Dendritic cell treated with granulocyte-macrophage colony-stimulating factor and Interleukin-4, amounts not matched to agents 40 ng/mL and 50 ng/mL, for 4 days (primary cell): Measurements from ENCODE around the gene CCDC68.

Experiments
- H3K27ac Mint-ChIP-seq: one replicate; pipeline ENCODE4 v1.8.0; 2022; ENCODE audit warnings: mild to moderate bottlenecking, mixed read lengths
- H3K27me3 Mint-ChIP-seq: one replicate; pipeline ENCODE4 v1.8.0; 2022; ENCODE audit warnings: mild to moderate bottlenecking, mixed read lengths
- H3K36me3 Mint-ChIP-seq: one replicate; pipeline ENCODE4 v1.8.0; 2022; ENCODE audit warnings: low read depth, mixed read lengths
- H3K4me1 Mint-ChIP-seq: one replicate; pipeline ENCODE4 v1.8.0; 2022; ENCODE audit warnings: low read depth, mixed read lengths
- H3K4me3 Mint-ChIP-seq: one replicate; pipeline ENCODE4 v1.8.0; 2022; ENCODE audit warnings: mild to moderate bottlenecking, moderate library complexity, mixed read lengths
- H3K9me3 Mint-ChIP-seq: one replicate; pipeline ENCODE4 v1.8.0; 2022; ENCODE audit warnings: mixed read lengths
- intact Hi-C: fragments of 100-400 bp; cut with micrococcal nuclease; formaldehyde crosslinking; loops from one replicate; pipeline ENCODE4 v1.15.0; 2022

The CCDC68 gene

DNA sequence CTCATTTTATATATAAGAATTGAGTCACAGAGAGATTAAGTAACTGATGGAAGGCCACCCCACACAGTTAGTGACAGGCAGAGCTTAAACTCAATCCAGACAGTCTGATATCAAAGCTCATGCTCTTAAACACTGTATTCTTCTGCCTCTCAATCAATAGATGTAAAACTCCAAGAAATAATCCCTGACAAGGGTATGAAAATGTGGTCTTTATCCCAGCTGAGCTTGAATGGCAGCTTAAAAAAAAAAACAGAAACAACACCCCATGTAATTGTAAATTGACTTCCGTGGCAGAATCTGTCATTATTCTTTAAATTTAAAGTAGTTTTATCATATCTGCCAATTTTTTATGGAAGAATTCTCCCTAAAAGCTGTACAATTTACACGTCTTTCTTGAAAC, 70.9 kb downstream of the CCDC68 start:
- H3K4me1 Mint-ChIP-seq = no peaks in the 10 kb centered on the region
- H3K36me3 Mint-ChIP-seq = no peaks in the 10 kb centered on the region
- no peaks in the 10 kb centered on the region for H3K27me3 Mint-ChIP-seq
- no peak overlapping the region for H3K27ac Mint-ChIP-seq
- H3K9me3 Mint-ChIP-seq = no peaks in the 10 kb centered on the region
- intact Hi-C loops = no loop called here
- no peak overlapping the region for H3K4me3 Mint-ChIP-seq

DNA sequence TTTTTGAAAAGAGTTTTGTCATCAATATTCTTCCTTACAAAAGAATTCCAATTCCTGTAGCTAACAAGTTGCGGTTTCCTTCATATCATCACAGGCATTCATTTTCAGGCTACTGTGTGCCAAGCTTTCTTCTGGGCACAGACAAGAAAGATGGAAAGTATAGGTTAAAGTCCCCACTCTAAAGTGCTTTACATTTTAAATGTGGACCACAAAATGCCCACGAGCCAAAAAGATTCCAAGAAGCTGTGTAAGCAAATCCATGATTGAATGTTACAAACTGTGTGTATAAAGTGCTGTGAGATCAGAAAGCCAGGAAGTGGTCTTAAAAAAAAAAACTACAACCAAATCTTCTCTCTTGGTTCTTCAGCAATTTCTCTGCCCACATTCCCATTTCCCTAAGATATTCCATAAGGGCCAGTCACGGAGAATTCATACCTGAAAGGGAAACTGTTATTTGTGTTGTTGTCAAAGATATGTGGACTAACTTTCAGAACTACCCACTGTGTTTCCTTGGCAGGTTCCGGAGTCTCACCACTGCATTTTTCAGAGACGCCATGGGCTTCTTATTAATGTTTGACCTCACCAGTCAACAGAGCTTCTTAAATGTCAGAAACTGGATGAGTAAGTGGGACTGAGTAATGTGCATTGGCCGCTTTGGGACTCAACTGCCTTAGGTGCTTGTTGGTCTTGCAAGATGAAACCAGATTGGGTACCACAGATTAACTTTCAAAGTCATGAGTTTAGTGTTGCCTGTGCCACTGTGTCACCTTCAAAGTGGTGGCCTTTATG, 75.3 kb downstream of the CCDC68 start:
- no peaks in the 10 kb centered on the region for H3K36me3 Mint-ChIP-seq
- intact Hi-C loops = no loop called here
- no peak overlapping the region for H3K4me3 Mint-ChIP-seq
- H3K4me1 Mint-ChIP-seq = no peaks in the 10 kb centered on the region
- no peak overlapping the region for H3K27ac Mint-ChIP-seq
- no peaks in the 10 kb centered on the region for H3K27me3 Mint-ChIP-seq
- no peaks in the 10 kb centered on the region for H3K9me3 Mint-ChIP-seq

DNA sequence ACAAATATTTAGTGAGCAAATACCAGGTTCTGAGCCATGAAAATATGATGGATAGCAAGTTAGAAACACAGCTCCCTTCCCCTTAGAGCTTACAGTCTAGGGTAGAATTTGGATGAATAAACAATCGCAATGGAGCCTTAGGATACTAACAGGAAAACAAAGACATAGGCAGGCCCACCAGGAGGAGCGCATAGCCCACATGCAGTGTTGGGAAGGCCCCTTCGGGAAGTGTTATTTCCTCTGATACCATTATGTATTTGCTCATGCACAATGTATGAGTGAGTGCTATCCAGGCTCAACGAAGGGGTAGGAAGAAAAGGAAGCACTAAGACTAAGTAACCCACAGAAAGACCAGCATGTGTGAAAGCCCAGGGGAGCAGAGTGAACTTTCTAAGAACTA, 76.9 kb downstream of the CCDC68 start:
- Mint-ChIP-seq H3K27me3 (no peaks in the 10 kb centered on the region), H3K9me3 (no peaks in the 10 kb centered on the region)

DNA sequence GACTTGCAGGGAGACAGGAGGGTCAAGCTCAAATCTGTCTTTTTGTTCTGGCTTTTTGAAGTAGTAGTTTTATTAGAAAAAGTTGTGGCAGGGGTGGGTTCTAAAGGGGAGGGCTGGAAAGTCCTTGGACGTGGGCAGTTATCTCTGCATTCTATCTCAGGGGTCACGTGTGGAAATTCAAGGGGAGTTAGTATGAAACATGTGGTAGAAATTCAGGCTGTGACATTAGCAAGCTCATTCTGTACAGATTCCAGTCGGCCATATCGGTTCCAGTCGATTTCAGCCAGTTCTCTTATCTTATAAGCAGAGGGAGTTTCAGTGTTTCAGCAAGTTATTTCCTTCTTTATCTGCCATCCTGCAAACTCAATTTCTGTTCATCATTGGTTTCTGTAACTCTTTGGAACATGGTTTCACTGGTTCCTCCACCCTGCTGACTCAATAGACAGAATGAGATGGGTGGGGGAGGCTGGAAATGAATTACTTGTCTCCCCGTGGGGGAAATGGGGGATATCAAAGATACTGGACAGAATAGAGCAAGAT, 78.0 kb downstream of the CCDC68 start:
- H3K36me3 Mint-ChIP-seq = no peaks in the 10 kb centered on the region
- H3K9me3 Mint-ChIP-seq = no peaks in the 10 kb centered on the region

More for the DNA sequence above, 76.9 kb downstream of the CCDC68 start:
- intact Hi-C loops = no loop called here
- no peak overlapping the region for H3K4me3 Mint-ChIP-seq
- no peak overlapping the region for H3K27ac Mint-ChIP-seq
- no peaks in the 10 kb centered on the region for H3K4me1 Mint-ChIP-seq
- no peaks in the 10 kb centered on the region for H3K36me3 Mint-ChIP-seq

DNA sequence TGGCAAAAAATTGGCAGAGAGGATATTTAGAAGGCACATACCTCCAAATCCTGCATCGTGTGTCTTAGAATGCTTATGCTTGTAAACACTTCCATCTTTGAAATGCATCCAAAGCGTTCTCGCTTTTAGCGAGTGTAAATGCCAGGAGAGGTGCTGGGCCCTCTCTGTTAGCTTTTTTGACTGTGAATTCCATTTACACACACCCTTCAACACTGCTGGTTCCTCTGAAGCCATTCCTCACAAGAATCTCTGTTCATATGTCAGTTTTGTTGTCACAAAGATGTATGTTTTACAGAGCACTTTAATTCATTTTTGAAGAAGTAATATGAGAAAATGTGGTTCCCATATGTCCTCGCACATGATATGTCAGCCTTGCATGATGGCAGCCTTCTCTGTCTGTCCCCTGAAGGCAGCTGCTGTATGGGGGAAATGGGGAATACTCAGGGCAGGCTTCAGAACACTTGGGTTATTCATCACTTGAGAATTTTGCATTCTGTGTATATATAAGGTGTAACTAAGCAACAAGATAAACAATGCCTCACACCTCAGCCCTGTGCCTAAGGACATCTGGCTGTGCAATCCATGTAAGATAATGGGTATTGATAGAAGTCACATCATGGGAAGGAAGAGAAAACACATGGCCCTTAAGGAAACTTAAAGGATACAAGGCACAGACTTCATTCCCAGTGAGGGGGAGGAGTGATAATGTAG, 78.7 kb downstream of the CCDC68 start:
- Mint-ChIP-seq H3K4me1 (no peaks in the 10 kb centered on the region), H3K9me3 (no peaks in the 10 kb centered on the region), H3K36me3 (no peaks in the 10 kb centered on the region), H3K27me3 (no peaks in the 10 kb centered on the region), H3K4me3 (no peak overlapping the region), H3K27ac (no peak overlapping the region)
- intact Hi-C loops = no loop called here

More for the DNA sequence above, 78.0 kb downstream of the CCDC68 start:
- Mint-ChIP-seq H3K27me3 (no peaks in the 10 kb centered on the region), H3K4me3 (no peak overlapping the region), H3K4me1 (no peaks in the 10 kb centered on the region), H3K27ac (no peak overlapping the region)
- intact Hi-C loops = no loop called here

DNA sequence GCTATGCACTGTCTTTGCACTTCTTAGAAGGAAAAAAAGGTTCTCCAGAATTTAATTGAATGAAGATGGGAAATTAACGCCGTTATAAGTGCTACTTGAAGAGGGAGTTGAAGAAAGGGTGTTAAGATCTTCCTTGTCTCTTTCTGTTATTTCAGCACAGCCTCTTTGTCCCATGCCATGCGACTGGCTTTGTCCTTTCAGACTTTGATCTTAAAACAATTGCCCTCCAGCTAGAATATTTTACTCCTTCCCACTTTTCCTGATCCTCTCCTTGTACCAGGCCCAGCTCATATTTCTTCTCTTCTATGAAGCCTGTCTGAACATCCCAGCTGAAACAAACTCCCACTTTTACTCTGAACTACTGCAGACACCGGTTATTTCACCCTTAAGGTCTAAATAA, 79.6 kb downstream of the CCDC68 start:
- intact Hi-C loops = no loop called here
- no peak overlapping the region for H3K4me3 Mint-ChIP-seq
- H3K36me3 Mint-ChIP-seq = no peaks in the 10 kb centered on the region
- no peaks in the 10 kb centered on the region for H3K27me3 Mint-ChIP-seq
- no peak overlapping the region for H3K27ac Mint-ChIP-seq
- H3K4me1 Mint-ChIP-seq = no peaks in the 10 kb centered on the region
- no peaks in the 10 kb centered on the region for H3K9me3 Mint-ChIP-seq

DNA sequence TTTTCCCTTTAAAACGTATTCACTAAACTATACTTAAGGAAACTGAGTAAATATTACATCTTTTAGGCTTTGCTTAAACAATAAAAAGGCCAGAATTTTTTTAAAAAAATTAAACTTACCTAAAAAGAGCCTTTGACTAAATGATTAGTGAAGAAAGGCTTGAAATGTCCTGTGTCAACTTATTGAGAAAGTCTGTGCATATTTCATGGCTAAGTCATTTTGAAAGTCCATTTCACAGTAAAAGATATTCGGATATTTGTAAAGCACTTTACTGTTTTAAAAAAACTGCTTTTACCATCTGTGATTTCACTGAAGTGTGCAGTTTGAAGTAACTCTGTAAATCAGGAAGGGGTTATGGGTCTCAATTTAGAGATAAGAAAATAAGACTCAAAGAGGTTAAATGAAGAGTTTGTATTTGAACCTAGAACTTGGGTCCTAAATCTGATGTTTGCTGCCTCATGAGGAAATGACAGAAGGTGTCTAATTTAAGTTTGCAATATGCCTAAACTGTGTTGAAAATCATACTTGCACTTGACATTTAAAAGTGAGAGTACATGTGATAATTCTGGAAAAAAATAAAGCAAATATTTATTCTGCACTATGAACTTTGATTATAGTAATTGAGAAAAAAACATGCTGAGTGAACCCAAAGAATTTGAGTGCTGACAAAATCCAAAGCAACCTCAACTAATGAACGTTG, 80.5 kb downstream of the CCDC68 start:
- no peaks in the 10 kb centered on the region for H3K36me3 Mint-ChIP-seq
- no peaks in the 10 kb centered on the region for H3K27me3 Mint-ChIP-seq
- H3K27ac Mint-ChIP-seq = no peak overlapping the region
- H3K4me3 Mint-ChIP-seq = no peak overlapping the region
- no peaks in the 10 kb centered on the region for H3K4me1 Mint-ChIP-seq
- intact Hi-C loops = no loop called here
- H3K9me3 Mint-ChIP-seq = no peaks in the 10 kb centered on the region

DNA sequence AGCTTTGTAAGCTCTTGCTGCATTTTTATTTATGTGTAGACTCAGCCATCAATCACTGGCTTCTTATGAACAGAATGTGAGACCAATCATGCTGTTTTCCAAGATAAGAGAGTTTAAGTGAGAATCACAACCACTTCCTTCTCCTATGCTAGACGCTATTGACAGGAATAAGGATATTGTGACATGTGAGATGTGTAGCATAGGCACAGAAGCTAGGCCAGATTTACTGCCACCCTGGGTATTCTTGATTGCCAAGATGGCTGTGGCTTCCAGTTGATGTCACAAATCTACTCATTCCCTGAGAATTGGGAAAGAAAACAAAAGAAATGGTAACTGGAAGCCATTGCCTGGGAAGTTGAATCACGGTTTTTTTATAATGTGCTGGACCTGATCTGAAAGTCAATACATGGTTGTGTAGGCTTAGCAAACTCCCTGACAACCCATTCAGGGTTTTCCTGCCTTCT, 81.1 kb downstream of the CCDC68 start:
- no peaks in the 10 kb centered on the region for H3K27me3 Mint-ChIP-seq
- no peak overlapping the region for H3K27ac Mint-ChIP-seq
- no peak overlapping the region for H3K4me3 Mint-ChIP-seq
- no peaks in the 10 kb centered on the region for H3K36me3 Mint-ChIP-seq
- intact Hi-C loops = no loop called here
- H3K9me3 Mint-ChIP-seq = no peaks in the 10 kb centered on the region
- no peaks in the 10 kb centered on the region for H3K4me1 Mint-ChIP-seq

DNA sequence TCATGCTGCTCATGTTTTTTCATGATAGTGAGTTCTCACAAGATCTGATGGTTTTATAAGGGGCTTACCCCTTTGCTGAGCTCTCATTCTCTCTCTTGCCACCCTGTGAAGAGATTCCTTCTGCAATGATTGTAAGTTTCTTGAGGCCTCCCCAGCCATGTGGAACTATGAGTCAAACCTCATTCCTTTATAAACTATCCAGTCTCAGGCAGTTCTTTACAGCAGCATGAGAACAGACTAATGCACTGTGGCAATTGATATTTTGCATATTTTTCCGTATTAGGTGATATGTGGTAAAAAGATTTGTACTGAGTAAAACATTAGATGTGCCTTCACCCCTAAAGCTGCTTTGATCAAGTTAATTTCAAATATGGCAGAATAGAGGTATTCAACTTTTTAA, 82.2 kb downstream of the CCDC68 start:
- Mint-ChIP-seq H3K4me1 (no peaks in the 10 kb centered on the region), H3K9me3 (no peaks in the 10 kb centered on the region), H3K27me3 (no peaks in the 10 kb centered on the region), H3K4me3 (no peak overlapping the region), H3K27ac (no peak overlapping the region), H3K36me3 (no peaks in the 10 kb centered on the region)
- intact Hi-C loops = no loop called here

DNA sequence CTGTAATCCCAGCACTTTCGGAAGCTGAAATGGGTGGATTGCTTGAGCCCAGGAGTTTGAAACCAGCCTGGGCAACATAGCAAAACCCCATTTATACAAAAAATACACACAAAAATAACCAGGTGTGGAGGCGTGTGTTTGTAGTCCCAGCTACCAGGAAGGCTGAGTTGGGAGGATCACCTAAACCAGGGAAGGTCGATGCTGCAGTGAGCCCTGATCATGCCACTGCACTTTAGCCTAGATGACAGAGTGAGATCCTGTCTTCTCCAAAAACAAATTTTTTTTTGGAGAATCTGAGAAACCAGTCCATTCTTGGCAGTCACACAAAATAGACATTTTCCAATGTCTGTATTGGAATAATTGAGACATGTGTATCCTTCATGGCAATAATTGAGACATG, 84.2 kb downstream of the CCDC68 start:
- H3K27me3 Mint-ChIP-seq = no peaks in the 10 kb centered on the region
- H3K9me3 Mint-ChIP-seq = no peaks in the 10 kb centered on the region
- no peaks in the 10 kb centered on the region for H3K4me1 Mint-ChIP-seq
- no peak overlapping the region for H3K27ac Mint-ChIP-seq
- intact Hi-C loops = no loop called here
- H3K36me3 Mint-ChIP-seq = no peaks in the 10 kb centered on the region
- no peak overlapping the region for H3K4me3 Mint-ChIP-seq

DNA sequence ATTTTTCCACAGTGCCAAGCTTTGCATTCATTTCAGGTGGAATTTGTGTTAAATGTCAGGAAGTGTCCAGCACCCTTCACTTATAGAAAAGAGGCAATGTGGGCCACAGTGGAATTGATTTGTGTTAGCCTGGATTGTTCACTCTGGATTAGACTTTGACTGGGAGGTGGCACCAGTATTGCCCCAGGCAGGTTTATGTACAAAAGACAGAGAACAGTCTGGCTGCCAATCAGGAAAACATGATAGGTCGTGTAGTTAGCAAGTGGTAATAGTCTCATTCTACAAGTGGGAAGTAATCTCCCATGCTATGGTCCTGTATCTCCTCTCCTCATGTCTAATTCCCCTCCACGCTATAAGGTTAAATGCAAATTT, 85.4 kb downstream of the CCDC68 start:
- Mint-ChIP-seq H3K27me3 (no peaks in the 10 kb centered on the region), H3K4me3 (no peak overlapping the region), H3K36me3 (no peaks in the 10 kb centered on the region), H3K27ac (no peak overlapping the region), H3K9me3 (no peaks in the 10 kb centered on the region), H3K4me1 (no peaks in the 10 kb centered on the region)
- intact Hi-C loops = no loop called here

DNA sequence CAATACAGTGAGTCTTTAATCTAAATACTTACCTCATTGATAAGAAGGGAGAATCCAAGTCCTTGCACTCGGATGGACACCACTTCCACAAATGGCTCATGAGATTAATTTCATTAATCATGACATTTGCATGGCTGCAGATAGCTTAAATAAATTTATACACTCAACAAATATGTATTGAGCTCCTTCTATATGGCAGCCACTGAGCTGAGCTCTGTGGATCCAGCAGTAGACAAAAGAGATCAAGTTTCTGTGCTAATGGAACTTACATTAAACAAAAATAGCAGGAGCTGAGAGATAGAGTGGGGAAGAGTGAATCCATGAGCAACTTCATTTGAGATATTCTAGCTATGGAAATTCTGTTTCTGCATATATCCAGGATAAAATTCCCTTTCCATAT, 86.6 kb downstream of the CCDC68 start:
- Mint-ChIP-seq H3K4me1 (no peaks in the 10 kb centered on the region), H3K4me3 (no peak overlapping the region), H3K36me3 (no peaks in the 10 kb centered on the region), H3K27me3 (no peaks in the 10 kb centered on the region), H3K27ac (no peak overlapping the region), H3K9me3 (no peaks in the 10 kb centered on the region)
- intact Hi-C loops = no loop called here

DNA sequence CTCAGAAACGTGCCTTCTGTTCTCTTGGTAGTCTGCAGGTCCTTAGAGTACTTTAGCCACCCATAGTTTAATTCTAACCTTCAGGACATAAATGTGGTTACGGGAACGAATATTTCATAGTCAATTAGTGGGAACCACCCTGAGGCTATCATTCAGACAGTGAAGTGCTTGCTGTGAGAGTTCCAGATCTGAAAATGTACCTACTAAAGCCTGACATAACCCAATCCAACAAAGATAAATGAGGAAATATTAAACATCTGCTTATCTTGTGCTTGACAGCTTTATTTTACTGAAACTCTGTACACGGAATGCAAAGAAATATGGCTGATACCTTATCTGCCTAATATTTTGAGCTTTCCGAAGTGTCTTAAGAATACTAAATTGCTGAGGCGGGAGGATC, 88.0 kb downstream of the CCDC68 start:
- H3K27ac Mint-ChIP-seq = no peak overlapping the region
- intact Hi-C loops = no loop called here

DNA sequence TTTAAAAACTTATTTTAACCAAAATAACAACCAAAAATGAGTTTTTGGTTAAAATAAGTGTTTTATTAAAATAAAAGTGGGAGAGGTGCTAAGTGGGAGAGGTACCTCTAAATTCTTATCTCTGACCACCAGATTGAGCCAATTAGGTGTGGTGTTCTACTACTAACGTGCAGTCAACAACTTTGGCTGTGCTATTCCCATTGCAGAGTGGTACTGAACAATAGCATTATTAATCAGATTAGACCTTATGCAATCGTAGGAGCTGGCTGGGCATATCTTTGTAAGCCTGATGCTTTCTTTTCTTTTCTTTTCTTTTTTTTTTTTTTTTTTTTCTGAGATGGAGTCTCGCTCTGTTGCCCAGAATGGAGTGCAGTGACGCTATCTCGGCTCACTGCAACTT, 92.1 kb downstream of the CCDC68 start:
- no peaks in the 10 kb centered on the region for H3K27me3 Mint-ChIP-seq
- H3K4me1 Mint-ChIP-seq = no peaks in the 10 kb centered on the region
- intact Hi-C loops = no loop called here
- H3K4me3 Mint-ChIP-seq = no peak overlapping the region
- no peaks in the 10 kb centered on the region for H3K9me3 Mint-ChIP-seq
- H3K27ac Mint-ChIP-seq = no peak overlapping the region
- H3K36me3 Mint-ChIP-seq = no peaks in the 10 kb centered on the region

More for the DNA sequence above, 88.0 kb downstream of the CCDC68 start:
- Mint-ChIP-seq H3K36me3 (no peaks in the 10 kb centered on the region), H3K9me3 (no peaks in the 10 kb centered on the region), H3K27me3 (no peaks in the 10 kb centered on the region), H3K4me3 (no peak overlapping the region), H3K4me1 (no peaks in the 10 kb centered on the region)
